ENCODE results near the gene SLC9A9. TPM values are rescaled to one million over a fixed set of nuclear protein-coding genes. Genes with fewer than 3 reads are reported as not detected.

Gene SLC9A9
- total RNA-seq, 1 experiment from 2014 or later: 0.84 TPM

GRCh38 chr3:143648708-143649107 is 199.6 kb downstream of the SLC9A9 start:
- DNase-seq (ENCODE audit: low read depth): peak; percentile 13

- DNase-seq (ENCODE audit: low read depth): no peak
Observed at GRCh38 chr3:143648218-143648617, 200.1 kb downstream of the SLC9A9 start.

- DNase-seq (ENCODE audit: low read depth): peak; percentile 71
Observed at GRCh38 chr3:143644370-143645089, 203.7 kb downstream of the SLC9A9 start.

GRCh38 chr3:143643905-143644304 is 204.4 kb downstream of the SLC9A9 start:
- no peak for DNase-seq (ENCODE audit: low read depth)

- DNase-seq (ENCODE audit: low read depth): no peak
Observed at GRCh38 chr3:143640774-143641173, 207.5 kb downstream of the SLC9A9 start.

- no peak for DNase-seq (ENCODE audit: low read depth)
Observed at GRCh38 chr3:143637133-143637532, 211.1 kb downstream of the SLC9A9 start.

- no peak for DNase-seq (ENCODE audit: low read depth)
Observed at GRCh38 chr3:143634991-143635390, 213.3 kb downstream of the SLC9A9 start.

GRCh38 chr3:143634427-143634826 is 213.8 kb downstream of the SLC9A9 start:
- DNase-seq (ENCODE audit: low read depth): no peak

GRCh38 chr3:143633816-143634215 is 214.5 kb downstream of the SLC9A9 start:
- no peak for DNase-seq (ENCODE audit: low read depth)

- no peak for DNase-seq (ENCODE audit: low read depth)
Observed at GRCh38 chr3:143629726-143630125, 218.5 kb downstream of the SLC9A9 start.

GRCh38 chr3:143628971-143629370 is 219.3 kb downstream of the SLC9A9 start:
- no peak for DNase-seq (ENCODE audit: low read depth)

GRCh38 chr3:143627336-143627735 is 220.9 kb downstream of the SLC9A9 start:
- peak; percentile 14 for DNase-seq (ENCODE audit: low read depth)

GRCh38 chr3:143619231-143619630 is 229.0 kb downstream of the SLC9A9 start:
- no peak for DNase-seq (ENCODE audit: low read depth)

GRCh38 chr3:143617050-143617449 is 231.2 kb downstream of the SLC9A9 start:
- no peak for DNase-seq (ENCODE audit: low read depth)

- no peak for DNase-seq (ENCODE audit: low read depth)
Observed at GRCh38 chr3:143613226-143613625, 235.0 kb downstream of the SLC9A9 start.

GRCh38 chr3:143612541-143612940 is 235.7 kb downstream of the SLC9A9 start:
- no peak for DNase-seq (ENCODE audit: low read depth)

GRCh38 chr3:143608966-143609365 is 239.3 kb downstream of the SLC9A9 start:
- DNase-seq (ENCODE audit: low read depth): no peak

GRCh38 chr3:143605233-143605950 is 242.9 kb downstream of the SLC9A9 start:
- no peak for DNase-seq (ENCODE audit: low read depth)

- no peak for DNase-seq (ENCODE audit: low read depth)
Observed at GRCh38 chr3:143604402-143605185, 243.7 kb downstream of the SLC9A9 start.

GRCh38 chr3:143603774-143604173 is 244.5 kb downstream of the SLC9A9 start:
- no peak for DNase-seq (ENCODE audit: low read depth)

GRCh38 chr3:143601723-143602484 is 246.4 kb downstream of the SLC9A9 start:
- peak; percentile 6 for DNase-seq (ENCODE audit: low read depth)

All from RPMI7951 (cell line).